ENCODE measurements around the gene SULT1C3. TPM values are rescaled to one million over a fixed set of nuclear protein-coding genes. Genes with fewer than 3 reads are reported as not detected.

The SULT1C3 gene
- total RNA-seq, 2 donors from 2014 or later = not detected

GRCh38 chr2:108267101-108267500 is 27.3 kb downstream of the SULT1C3 start:
- H3K4me3 ChIP-seq = no peak overlapping the region
- H3K9me3 ChIP-seq = no peaks in the 10 kb centered on the region
- DNase-seq (ENCODE audit: low spot score) = no peak
- no peaks in the 10 kb centered on the region for H3K36me3 ChIP-seq
- H3K4me1 ChIP-seq (ENCODE audit: control insufficient read depth in 1 of 2, low read depth in 2 of 2) = peaks cover 5 to 17% of the 10 kb centered on the region in 2 donors
- ATAC-seq (ENCODE audit: insufficient number of reproducible peaks, low FRiP score, low read depth) = no peak
- H3K27ac ChIP-seq = peak overlapping the region in 1 of 2 donors; percentile 60
- no peaks in the 10 kb centered on the region for H3K27me3 ChIP-seq (replicated peaks; ENCODE audit: insufficient read depth)
- TF ChIP-seq CTCF (IDR thresholded peaks at IDR 0.05) = no peak

GRCh38 chr2:108268001-108268400 is 28.2 kb downstream of the SULT1C3 start:
- no peaks in the 10 kb centered on the region for H3K36me3 ChIP-seq
- no peak for TF ChIP-seq CTCF (IDR thresholded peaks at IDR 0.05)
- peak overlapping the region; percentile 5 to 60 for H3K27ac ChIP-seq
- H3K4me1 ChIP-seq (ENCODE audit: control insufficient read depth in 1 of 2, low read depth in 2 of 2) = peaks cover 5 to 24% of the 10 kb centered on the region in 2 donors
- H3K4me3 ChIP-seq = no peak overlapping the region
- no peaks in the 10 kb centered on the region for H3K27me3 ChIP-seq (replicated peaks; ENCODE audit: insufficient read depth)
- H3K9me3 ChIP-seq = no peaks in the 10 kb centered on the region
- DNase-seq (ENCODE audit: low spot score) (no peak), ATAC-seq (ENCODE audit: insufficient number of reproducible peaks, low FRiP score, low read depth) (peak; percentile 59)

- Histone ChIP-seq H3K27ac (no peak overlapping the region), H3K4me3 (no peak overlapping the region), H3K36me3 (no peaks in the 10 kb centered on the region), H3K4me1 (ENCODE audit: control insufficient read depth in 1 of 2, low read depth in 2 of 2) (peaks cover 5 to 24% of the 10 kb centered on the region in 2 donors), H3K9me3 (no peaks in the 10 kb centered on the region), H3K27me3 (replicated peaks; ENCODE audit: insufficient read depth) (no peaks in the 10 kb centered on the region)
- TF ChIP-seq CTCF (IDR thresholded peaks at IDR 0.05) = no peak
- ATAC-seq (ENCODE audit: insufficient number of reproducible peaks, low FRiP score, low read depth) = no peak
- DNase-seq (ENCODE audit: low spot score) = no peak
These were observed 30.6 kb downstream of the SULT1C3 start for GRCh38 chr2:108270346-108270745.

- DNase-seq (ENCODE audit: low spot score) (no peak), ATAC-seq (ENCODE audit: insufficient number of reproducible peaks, low FRiP score, low read depth) (no peak)
- H3K27ac ChIP-seq = peak overlapping the region in 1 of 2 donors; percentile 53
- no peaks in the 10 kb centered on the region for H3K27me3 ChIP-seq (replicated peaks; ENCODE audit: insufficient read depth)
- H3K4me1 ChIP-seq (ENCODE audit: control insufficient read depth in 1 of 2, low read depth in 2 of 2) = peaks cover 5 to 24% of the 10 kb centered on the region in 2 donors
- no peaks in the 10 kb centered on the region for H3K9me3 ChIP-seq
- H3K36me3 ChIP-seq = no peaks in the 10 kb centered on the region
- no peak overlapping the region for H3K4me3 ChIP-seq
- no peak for TF ChIP-seq CTCF (IDR thresholded peaks at IDR 0.05)
These were observed 31.2 kb downstream of the SULT1C3 start for GRCh38 chr2:108270768-108271506.

GRCh38 chr2:108271691-108272253 is 32.0 kb downstream of the SULT1C3 start:
- Histone ChIP-seq H3K27me3 (replicated peaks; ENCODE audit: insufficient read depth) (no peaks in the 10 kb centered on the region), H3K4me3 (peak overlapping the region; percentile 58), H3K27ac (peak overlapping the region; percentile 53 to 54), H3K9me3 (no peaks in the 10 kb centered on the region), H3K36me3 (no peaks in the 10 kb centered on the region), H3K4me1 (ENCODE audit: control insufficient read depth in 1 of 2, low read depth in 2 of 2) (peaks cover 5 to 24% of the 10 kb centered on the region in 2 donors)
- DNase-seq (ENCODE audit: low spot score) = no peak
- no peak for TF ChIP-seq CTCF (IDR thresholded peaks at IDR 0.05)
- ATAC-seq (ENCODE audit: insufficient number of reproducible peaks, low FRiP score, low read depth) = no peak

Measured in thoracic aorta (tissue), 2 donors.